Measurements from ENCODE around the gene COL6A3. TPM values are rescaled to one million over a fixed set of nuclear protein-coding genes. Genes with fewer than 3 reads are reported as not detected.

The COL6A3 gene
- total RNA-seq, 2 experiments from 2014 or later, result 29.9 to 36.4 TPM

GRCh38 chr2:237450583-237450982, 36.6 kb upstream of the COL6A3 start:
- intact Hi-C loops (cut with DNase I, micrococcal nuclease), result no loop called here
- POLR2A ChIA-PET, result no interaction called here
- no peaks in the 10 kb centered on the region for H3K36me3 Mint-ChIP-seq (ENCODE audit: low read depth)
- H3K4me1 Mint-ChIP-seq, result peaks cover 10% of the 10 kb centered on the region
- H3K27ac Mint-ChIP-seq, result no peak overlapping the region
- ATAC-seq (no peak), DNase-seq (peak; percentile 3)
- CTCF ChIA-PET, result interaction anchor here (0.8 to 1.1 kb wide), 2 partner anchors 30 to 652 kb away, joined by 3 to 8 read pairs; no protein-coding TSS in a partner anchor
- no peaks in the 10 kb centered on the region for H3K9me3 Mint-ChIP-seq (ENCODE audit: low read depth)
- H3K4me3 Mint-ChIP-seq, result no peak overlapping the region
- no peaks in the 10 kb centered on the region for H3K27me3 Mint-ChIP-seq

GRCh38 chr2:237450108-237450507, 36.1 kb upstream of the COL6A3 start:
- intact Hi-C loops (cut with DNase I, micrococcal nuclease), result no loop called here
- H3K27me3 Mint-ChIP-seq, result no peaks in the 10 kb centered on the region
- H3K9me3 Mint-ChIP-seq (ENCODE audit: low read depth), result no peaks in the 10 kb centered on the region
- H3K36me3 Mint-ChIP-seq (ENCODE audit: low read depth), result no peaks in the 10 kb centered on the region
- ATAC-seq, result no peak
- H3K4me1 Mint-ChIP-seq, result peaks cover 15% of the 10 kb centered on the region
- ChIA-PET POLR2A (no interaction called here), CTCF (interaction anchor here (1.5 kb wide), 1 partner anchor 22 kb away, joined by 5 read pairs; no protein-coding TSS in a partner anchor)
- no peak overlapping the region for H3K27ac Mint-ChIP-seq
- peak; percentile 2 for DNase-seq
- no peak overlapping the region for H3K4me3 Mint-ChIP-seq

GRCh38 chr2:237449193-237449881, 35.4 kb upstream of the COL6A3 start:
- DNase-seq, result peak; percentile 3
- H3K4me1 Mint-ChIP-seq, result peaks cover 21% of the 10 kb centered on the region
- intact Hi-C loops (cut with DNase I, micrococcal nuclease), result loop anchor here in 1 of 2 experiments (1.0 kb wide), 1 partner anchor 15 kb away; no protein-coding TSS in a partner anchor
- POLR2A ChIA-PET, result no interaction called here
- no peak overlapping the region for H3K27ac Mint-ChIP-seq
- H3K4me3 Mint-ChIP-seq, result no peak overlapping the region
- no peaks in the 10 kb centered on the region for H3K9me3 Mint-ChIP-seq (ENCODE audit: low read depth)
- no peaks in the 10 kb centered on the region for H3K36me3 Mint-ChIP-seq (ENCODE audit: low read depth)
- no peak for ATAC-seq
- H3K27me3 Mint-ChIP-seq, result no peaks in the 10 kb centered on the region
- CTCF ChIA-PET, result interaction anchor here (0.6 to 1.5 kb wide), 3 partner anchors 21 to 292 kb away, joined by 3 to 9 read pairs (median 5); no protein-coding TSS in a partner anchor

- Mint-ChIP-seq H3K4me3 (no peak overlapping the region), H3K27ac (no peak overlapping the region), H3K4me1 (peaks cover 27% of the 10 kb centered on the region), H3K27me3 (no peaks in the 10 kb centered on the region), H3K36me3 (ENCODE audit: low read depth) (peaks cover 2% of the 10 kb centered on the region), H3K9me3 (ENCODE audit: low read depth) (no peaks in the 10 kb centered on the region)
- ChIA-PET CTCF (interaction anchor here (1.4 to 1.5 kb wide), 3 partner anchors 14 to 23 kb away, joined by 3 to 9 read pairs (median 5); no protein-coding TSS in a partner anchor), POLR2A (no interaction called here)
- intact Hi-C loops (cut with DNase I, micrococcal nuclease), result loop anchor here in 1 of 2 experiments (1.0 kb wide), 1 partner anchor 16 kb away; no protein-coding TSS in a partner anchor
- DNase-seq (no peak), ATAC-seq (no peak)
Observed at GRCh38 chr2:237448626-237449025, 34.7 kb upstream of the COL6A3 start.

GRCh38 chr2:237448171-237448570, 34.2 kb upstream of the COL6A3 start:
- CTCF ChIA-PET, result interaction anchor here (0.6 to 1.5 kb wide), 3 partner anchors 13 to 326 kb away, joined by 3 to 9 read pairs (median 3); no protein-coding TSS in a partner anchor
- Mint-ChIP-seq H3K27ac (no peak overlapping the region), H3K36me3 (ENCODE audit: low read depth) (peaks cover 2% of the 10 kb centered on the region), H3K9me3 (ENCODE audit: low read depth) (no peaks in the 10 kb centered on the region), H3K4me3 (no peak overlapping the region), H3K4me1 (peaks cover 30% of the 10 kb centered on the region), H3K27me3 (no peaks in the 10 kb centered on the region)
- DNase-seq (no peak), ATAC-seq (no peak)
- intact Hi-C loops (cut with DNase I, micrococcal nuclease), result no loop called here
- POLR2A ChIA-PET, result no interaction called here

- H3K4me1 Mint-ChIP-seq, result peaks cover 37% of the 10 kb centered on the region
- ChIA-PET CTCF (interaction anchor here (1.4 kb wide), 1 partner anchor 13 kb away, joined by 3 read pairs; no protein-coding TSS in a partner anchor), POLR2A (no interaction called here)
- DNase-seq, result no peak
- H3K9me3 Mint-ChIP-seq (ENCODE audit: low read depth), result no peaks in the 10 kb centered on the region
- no peak overlapping the region for H3K27ac Mint-ChIP-seq
- no peaks in the 10 kb centered on the region for H3K27me3 Mint-ChIP-seq
- H3K4me3 Mint-ChIP-seq, result no peak overlapping the region
- intact Hi-C loops (cut with DNase I, micrococcal nuclease), result no loop called here
- ATAC-seq, result no peak
- H3K36me3 Mint-ChIP-seq (ENCODE audit: low read depth), result peaks cover 2% of the 10 kb centered on the region
Observed at GRCh38 chr2:237447496-237447895, 33.5 kb upstream of the COL6A3 start.

GRCh38 chr2:237446338-237446665, 32.3 kb upstream of the COL6A3 start:
- CTCF ChIA-PET, result interaction anchor here (0.6 to 1.0 kb wide), 2 partner anchors 12 to 24 kb away, joined by 3 to 4 read pairs; no protein-coding TSS in a partner anchor
- DNase-seq (no peak), ATAC-seq (no peak)
- Mint-ChIP-seq H3K4me3 (no peak overlapping the region), H3K27ac (no peak overlapping the region), H3K9me3 (ENCODE audit: low read depth) (no peaks in the 10 kb centered on the region), H3K36me3 (ENCODE audit: low read depth) (peaks cover 2% of the 10 kb centered on the region), H3K4me1 (peaks cover 49% of the 10 kb centered on the region), H3K27me3 (no peaks in the 10 kb centered on the region)
- POLR2A ChIA-PET, result no interaction called here
- intact Hi-C loops (cut with DNase I, micrococcal nuclease), result no loop called here

- peaks cover 54% of the 10 kb centered on the region for H3K4me1 Mint-ChIP-seq
Observed at GRCh38 chr2:237445611-237446337, 31.8 kb upstream of the COL6A3 start.

GRCh38 chr2:237444071-237444470, 30.1 kb upstream of the COL6A3 start:
- peak overlapping the region; percentile 33 for H3K27ac Mint-ChIP-seq
- POLR2A ChIA-PET, result no interaction called here
- ATAC-seq (no peak), DNase-seq (no peak)
- CTCF ChIA-PET, result interaction anchor here (0.7 to 6.5 kb wide), 2 partner anchors 14 to 24 kb away, joined by 3 to 67 read pairs; no protein-coding TSS in a partner anchor
- H3K36me3 Mint-ChIP-seq (ENCODE audit: low read depth), result peaks cover 9% of the 10 kb centered on the region
- H3K27me3 Mint-ChIP-seq, result no peaks in the 10 kb centered on the region
- peaks cover 63% of the 10 kb centered on the region for H3K4me1 Mint-ChIP-seq
- peaks cover 8% of the 10 kb centered on the region for H3K9me3 Mint-ChIP-seq (ENCODE audit: low read depth)
- H3K4me3 Mint-ChIP-seq, result no peak overlapping the region
- intact Hi-C loops (cut with DNase I, micrococcal nuclease), result no loop called here

More at GRCh38 chr2:237445611-237446337, 31.8 kb upstream of the COL6A3 start:
- POLR2A ChIA-PET, result no interaction called here
- Mint-ChIP-seq H3K36me3 (ENCODE audit: low read depth) (peaks cover 3% of the 10 kb centered on the region), H3K27me3 (no peaks in the 10 kb centered on the region), H3K27ac (no peak overlapping the region), H3K9me3 (ENCODE audit: low read depth) (no peaks in the 10 kb centered on the region), H3K4me3 (no peak overlapping the region)
- no peak for ATAC-seq
- CTCF ChIA-PET, result interaction anchor here (0.6 to 6.5 kb wide), 3 partner anchors 25 to 36 kb away, joined by 4 to 67 read pairs (median 4); no protein-coding TSS in a partner anchor
- no peak for DNase-seq
- intact Hi-C loops (cut with DNase I, micrococcal nuclease), result no loop called here

GRCh38 chr2:237441605-237442274, 27.8 kb upstream of the COL6A3 start:
- Mint-ChIP-seq H3K9me3 (ENCODE audit: low read depth) (peaks cover 8% of the 10 kb centered on the region), H3K4me3 (peak overlapping the region; percentile 50), H3K27me3 (no peaks in the 10 kb centered on the region), H3K27ac (peak overlapping the region; percentile 96), H3K36me3 (ENCODE audit: low read depth) (peaks cover 14% of the 10 kb centered on the region), H3K4me1 (peaks cover 82% of the 10 kb centered on the region)
- DNase-seq (peak; percentile 69), ATAC-seq (peak; percentile 71)
- intact Hi-C loops (cut with DNase I, micrococcal nuclease), result loop anchor here (1.0 to 2.0 kb wide), 9 partner anchors 9 to 847 kb away; partner anchors contain the start of genes PER2 (in 1 of the 2) and SCLY (in 1 of the 2)
- ChIA-PET CTCF (interaction anchor here (1.1 to 6.5 kb wide), 8 partner anchors 10 to 130 kb away, joined by 3 to 67 read pairs (median 10); no protein-coding TSS in a partner anchor), POLR2A (interaction anchor here (0.6 to 2.4 kb wide), 11 partner anchors 9 to 66 kb away, joined by 3 to 19 read pairs (median 6); no protein-coding TSS in a partner anchor)
